Bone marrow (tissue), 2 donors: Measurements from ENCODE around the gene PHC2.

Source experiments
- DNase-seq, 2 donors: peaks; one replicate each; lab custom pipeline; 2025; lab: John Stamatoyannopoulos, UW

Gene PHC2

GRCh38 chr1:33349081-33349759 is 81.7 kb downstream of the PHC2 start:
- DNase-seq = peak in 1 of 2 donors; percentile 27

- no peak for DNase-seq
Observed at GRCh38 chr1:33348676-33349080, 82.2 kb downstream of the PHC2 start.

DNA sequence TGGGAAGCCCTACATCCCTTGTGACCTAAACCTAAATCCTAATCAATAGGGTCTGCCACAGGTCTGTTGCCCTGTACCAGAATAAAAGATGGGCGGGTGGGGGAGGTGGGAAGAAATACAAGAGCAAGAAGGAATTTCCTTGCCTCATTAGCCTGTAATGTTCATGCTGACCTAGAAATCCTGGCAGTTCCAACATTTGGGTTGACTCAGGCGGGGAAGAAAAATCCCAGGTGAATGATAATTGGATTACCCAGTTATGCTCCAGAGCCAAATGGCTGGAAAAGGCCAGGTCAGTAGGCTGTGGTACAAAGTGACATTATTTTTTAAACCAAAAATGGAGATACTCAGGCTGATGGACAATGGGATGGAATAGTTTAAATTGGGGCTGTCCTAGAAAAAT is 82.7 kb downstream of the PHC2 start:
- DNase-seq = no peak

- DNase-seq = no peak
Observed at GRCh38 chr1:33347650-33347992, 83.3 kb downstream of the PHC2 start.

- DNase-seq = no peak
Observed at GRCh38 chr1:33346927-33347649, 83.8 kb downstream of the PHC2 start.

DNA sequence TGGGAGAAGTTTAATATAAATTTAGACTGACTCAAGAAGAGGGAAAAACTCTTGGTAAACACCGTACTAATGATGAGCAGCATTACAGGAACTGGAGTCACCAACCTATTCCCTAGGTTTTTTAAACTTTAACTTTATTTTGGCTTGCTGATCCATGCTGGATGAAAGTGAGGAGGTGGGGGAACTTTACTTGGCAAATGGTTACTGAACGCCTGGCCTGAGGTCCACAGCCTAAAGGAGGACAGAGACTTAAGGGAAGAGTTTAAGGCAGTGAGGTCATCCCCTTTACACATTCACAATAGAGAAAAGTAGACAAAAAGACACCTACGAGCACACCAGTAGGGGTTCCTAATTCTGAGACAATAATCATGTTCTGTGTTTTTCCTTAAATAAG is 84.4 kb downstream of the PHC2 start:
- no peak for DNase-seq

- no peak for DNase-seq
Observed at GRCh38 chr1:33344896-33345560, 85.9 kb downstream of the PHC2 start.

- DNase-seq = no peak
Observed at GRCh38 chr1:33343539-33343938, 87.4 kb downstream of the PHC2 start.

GRCh38 chr1:33342041-33342723 is 88.7 kb downstream of the PHC2 start:
- DNase-seq = no peak

- no peak for DNase-seq
Observed at GRCh38 chr1:33341190-33341589, 89.7 kb downstream of the PHC2 start.

- DNase-seq = no peak
Observed at GRCh38 chr1:33339413-33339812, 91.5 kb downstream of the PHC2 start.

GRCh38 chr1:33338440-33339211 is 92.3 kb downstream of the PHC2 start:
- DNase-seq = peak in 1 of 2 donors; percentile 51

- no peak for DNase-seq
Observed at GRCh38 chr1:33338048-33338439, 92.9 kb downstream of the PHC2 start.

DNA sequence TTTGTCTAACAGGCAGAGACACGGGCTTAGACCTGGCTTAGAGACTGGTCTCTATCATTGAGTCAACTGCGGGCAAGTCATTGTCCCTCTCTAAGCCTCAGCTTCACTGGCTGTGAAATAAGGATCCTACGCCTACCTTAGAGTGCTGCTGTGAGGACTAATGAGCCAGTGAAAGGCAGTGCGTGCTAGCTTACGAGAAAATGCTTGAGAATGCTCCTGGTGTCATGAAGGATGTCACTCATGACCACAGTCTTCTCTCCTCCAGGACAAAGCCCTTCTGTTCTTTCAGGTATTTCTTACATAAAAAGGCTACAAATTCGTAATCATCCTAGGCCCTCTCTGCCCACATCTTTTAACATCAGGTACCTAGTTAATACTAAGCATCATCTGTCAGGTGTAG is 93.5 kb downstream of the PHC2 start:
- no peak for DNase-seq

DNA sequence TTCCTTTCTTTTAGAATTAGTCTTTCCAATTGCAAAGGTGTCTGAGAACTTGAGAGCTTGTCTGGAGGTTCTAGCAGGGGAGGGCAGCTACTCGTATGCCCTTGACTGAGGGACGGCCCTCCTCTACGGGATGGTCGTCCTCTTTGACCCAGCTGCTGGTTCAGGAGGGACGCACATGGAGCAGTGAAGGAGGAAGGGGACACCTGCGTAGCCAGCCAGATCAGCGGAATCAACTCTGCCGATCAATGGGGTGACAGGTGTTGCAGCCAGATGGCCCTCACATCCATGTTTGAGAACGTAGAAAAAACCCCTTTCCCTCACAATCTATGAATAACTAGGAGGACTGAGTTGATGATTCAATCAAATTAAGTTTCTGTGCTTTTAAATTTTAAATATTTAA is 94.3 kb downstream of the PHC2 start:
- DNase-seq = no peak

DNA sequence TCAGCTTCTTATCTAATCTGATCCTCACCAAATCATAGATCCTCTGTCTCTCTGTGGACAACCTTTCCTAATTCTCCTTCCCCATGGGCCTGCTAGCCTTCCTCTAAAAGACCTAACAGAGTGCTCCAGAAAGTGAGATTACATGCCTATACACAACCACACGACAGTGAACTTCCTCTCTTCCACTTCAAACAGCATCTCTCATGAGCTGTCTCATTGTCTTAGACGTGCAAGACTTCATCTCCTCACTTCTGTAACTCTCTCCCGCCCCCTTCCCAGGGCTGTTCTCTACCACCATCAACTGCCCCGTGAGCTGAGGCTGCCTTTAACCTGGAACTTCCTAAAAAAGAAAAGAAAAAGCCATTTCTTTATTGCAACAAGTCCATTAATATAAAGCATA is 95.9 kb downstream of the PHC2 start:
- DNase-seq = no peak

DNA sequence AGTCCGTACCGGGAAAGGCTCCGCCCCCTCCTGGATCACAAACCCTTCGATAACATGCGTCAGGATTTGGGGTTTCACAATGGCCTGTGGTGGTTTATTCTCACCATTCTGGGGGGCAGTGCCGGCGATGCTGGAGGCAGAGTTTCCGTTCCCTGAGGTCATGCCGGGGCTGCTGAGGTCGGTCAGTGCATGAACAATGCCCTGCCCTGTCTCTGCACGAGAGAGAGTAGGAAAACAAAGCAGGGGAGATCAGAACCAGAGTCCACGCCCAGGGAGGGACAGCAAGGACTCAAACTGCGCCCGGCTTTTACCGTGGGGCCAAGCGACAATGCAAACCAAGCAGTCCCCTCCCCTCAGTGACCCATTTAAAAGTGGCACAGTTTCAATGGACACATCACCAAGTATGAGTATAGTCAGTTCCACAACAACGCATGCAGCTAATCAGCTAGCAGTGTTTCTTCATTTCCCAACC is 96.8 kb downstream of the PHC2 start:
- no peak for DNase-seq

GRCh38 chr1:33332881-33333280 is 98.0 kb downstream of the PHC2 start:
- no peak for DNase-seq

DNA sequence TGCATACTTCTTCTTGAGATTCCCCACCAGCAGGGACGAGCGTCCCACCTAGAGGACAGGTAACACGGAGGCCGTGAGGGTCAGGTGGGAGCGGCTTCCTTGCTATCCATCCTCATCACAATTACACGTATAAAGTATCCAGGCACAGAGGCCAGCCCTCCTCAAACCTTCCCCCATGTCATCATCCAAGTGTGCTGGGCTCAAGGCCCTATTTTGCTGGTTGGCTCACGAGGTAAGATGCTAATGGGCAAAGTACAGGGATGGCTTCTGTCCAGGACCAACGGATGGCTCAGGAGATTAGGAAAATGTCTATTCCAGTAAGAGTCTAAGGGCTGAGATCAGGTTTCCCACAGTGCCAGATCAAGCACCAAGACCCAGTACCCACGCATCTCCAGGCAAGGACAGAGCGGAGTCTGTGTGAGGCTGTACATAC is 98.5 kb downstream of the PHC2 start:
- no peak for DNase-seq

- DNase-seq = no peak
Observed at GRCh38 chr1:33331444-33332356, 99.2 kb downstream of the PHC2 start.

DNA sequence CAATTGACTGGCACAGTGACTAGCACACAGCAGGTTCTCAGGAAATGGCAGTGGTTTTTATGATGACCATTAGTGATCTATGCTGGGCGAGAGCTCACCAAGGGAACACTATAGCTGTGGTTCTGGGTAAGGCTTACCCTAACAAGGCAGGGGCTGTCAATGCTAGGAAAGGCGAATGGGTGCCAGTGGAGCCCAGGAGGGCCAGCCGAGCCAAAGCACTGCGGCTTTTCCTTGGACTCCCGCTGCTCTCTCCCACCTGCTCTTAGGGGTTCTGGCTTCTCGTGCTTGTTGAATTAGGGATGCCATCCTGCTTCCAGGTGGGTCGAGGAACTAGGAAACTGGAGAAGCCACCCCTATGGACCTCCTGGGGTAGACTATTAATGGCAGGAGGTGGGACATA is 100.0 kb downstream of the PHC2 start:
- DNase-seq = no peak
